Type B pancreatic cell (in vitro differentiated cells): ENCODE data around the gene IGFBP4. TPM values are rescaled to one million over a fixed set of nuclear protein-coding genes. Genes with fewer than 3 reads are reported as not detected.

Experiments
- DNase-seq: peaks from one replicate; pipeline ENCODE4 v3.0.0; 2021; ENCODE audit warnings: mixed read lengths; ENCODE audit not compliant: unreplicated experiment; ENCODE audit errors: extremely low spot score
- H3K27ac Mint-ChIP-seq: 2 replicates; pipeline ENCODE4 v1.8.0; 2021; ENCODE audit warnings: mild to moderate bottlenecking, mixed read lengths
- H3K27me3 Mint-ChIP-seq: 2 replicates; pipeline ENCODE4 v1.8.0; 2021; ENCODE audit warnings: mixed read lengths
- H3K36me3 Mint-ChIP-seq: 2 replicates; pipeline ENCODE4 v1.8.0; 2021; ENCODE audit warnings: mixed read lengths
- H3K4me1 Mint-ChIP-seq: one replicate; pipeline ENCODE4 v1.8.0; 2021; ENCODE audit warnings: mixed read lengths; ENCODE audit not compliant: unreplicated experiment
- H3K4me3 Mint-ChIP-seq: 2 replicates; pipeline ENCODE4 v1.8.0; 2021; ENCODE audit warnings: mild to moderate bottlenecking, mixed read lengths
- H3K9me3 Mint-ChIP-seq: 2 replicates; pipeline ENCODE4 v1.8.0; 2021; ENCODE audit warnings: mixed read lengths
- total RNA-seq: library from RNA; stranded (reverse); gene quantifications from 2 replicates; pipeline ENCODE4 v1.2.1, GENCODE V29; 2021; ENCODE audit warnings: low replicate concordance
- TF ChIP-seq, protein P1 (sequence below): fragments of 200-600 bp; sonication (generic); conservative IDR thresholded peaks from 2 replicates; pipeline ENCODE4 v1.5.0; 2021; ENCODE audit warnings: antibody characterized with exemption, mild to moderate bottlenecking

The IGFBP4 gene
- total RNA-seq, 1 donor from 2014 or later = 78.2 TPM

GRCh38 chr17:40453881-40454612, 10.8 kb downstream of the IGFBP4 start:
- Mint-ChIP-seq H3K4me1 (peaks cover 34% of the 10 kb centered on the region), H3K9me3 (no peaks in the 10 kb centered on the region), H3K36me3 (peaks cover 17% of the 10 kb centered on the region), H3K27me3 (peaks cover 6% of the 10 kb centered on the region), H3K27ac (no peak overlapping the region), H3K4me3 (no peak overlapping the region)
- TF ChIP-seq, protein P1, sequence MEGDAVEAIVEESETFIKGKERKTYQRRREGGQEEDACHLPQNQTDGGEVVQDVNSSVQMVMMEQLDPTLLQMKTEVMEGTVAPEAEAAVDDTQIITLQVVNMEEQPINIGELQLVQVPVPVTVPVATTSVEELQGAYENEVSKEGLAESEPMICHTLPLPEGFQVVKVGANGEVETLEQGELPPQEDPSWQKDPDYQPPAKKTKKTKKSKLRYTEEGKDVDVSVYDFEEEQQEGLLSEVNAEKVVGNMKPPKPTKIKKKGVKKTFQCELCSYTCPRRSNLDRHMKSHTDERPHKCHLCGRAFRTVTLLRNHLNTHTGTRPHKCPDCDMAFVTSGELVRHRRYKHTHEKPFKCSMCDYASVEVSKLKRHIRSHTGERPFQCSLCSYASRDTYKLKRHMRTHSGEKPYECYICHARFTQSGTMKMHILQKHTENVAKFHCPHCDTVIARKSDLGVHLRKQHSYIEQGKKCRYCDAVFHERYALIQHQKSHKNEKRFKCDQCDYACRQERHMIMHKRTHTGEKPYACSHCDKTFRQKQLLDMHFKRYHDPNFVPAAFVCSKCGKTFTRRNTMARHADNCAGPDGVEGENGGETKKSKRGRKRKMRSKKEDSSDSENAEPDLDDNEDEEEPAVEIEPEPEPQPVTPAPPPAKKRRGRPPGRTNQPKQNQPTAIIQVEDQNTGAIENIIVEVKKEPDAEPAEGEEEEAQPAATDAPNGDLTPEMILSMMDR = no peak
- DNase-seq = no peak

- TF ChIP-seq, protein P1 = no peak
- peaks cover 8% of the 10 kb centered on the region for H3K27me3 Mint-ChIP-seq
- DNase-seq = no peak
- H3K9me3 Mint-ChIP-seq = no peaks in the 10 kb centered on the region
- peaks cover 37% of the 10 kb centered on the region for H3K4me1 Mint-ChIP-seq
- no peak overlapping the region for H3K4me3 Mint-ChIP-seq
- no peak overlapping the region for H3K27ac Mint-ChIP-seq
- peaks cover 17% of the 10 kb centered on the region for H3K36me3 Mint-ChIP-seq
These were observed 11.4 kb downstream of the IGFBP4 start for GRCh38 chr17:40454613-40454995.

DNA sequence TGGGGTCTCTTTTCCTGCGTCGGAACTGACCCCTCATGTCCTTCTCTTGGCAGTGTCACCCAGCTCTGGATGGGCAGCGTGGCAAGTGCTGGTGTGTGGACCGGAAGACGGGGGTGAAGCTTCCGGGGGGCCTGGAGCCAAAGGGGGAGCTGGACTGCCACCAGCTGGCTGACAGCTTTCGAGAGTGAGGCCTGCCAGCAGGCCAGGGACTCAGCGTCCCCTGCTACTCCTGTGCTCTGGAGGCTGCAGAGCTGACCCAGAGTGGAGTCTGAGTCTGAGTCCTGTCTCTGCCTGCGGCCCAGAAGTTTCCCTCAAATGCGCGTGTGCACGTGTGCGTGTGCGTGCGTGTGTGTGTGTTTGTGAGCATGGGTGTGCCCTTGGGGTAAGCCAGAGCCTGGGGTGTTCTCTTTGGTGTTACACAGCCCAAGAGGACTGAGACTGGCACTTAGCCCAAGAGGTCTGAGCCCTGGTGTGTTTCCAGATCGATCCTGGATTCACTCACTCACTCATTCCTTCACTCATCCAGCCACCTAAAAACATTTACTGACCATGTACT, 13.2 kb downstream of the IGFBP4 start:
- Mint-ChIP-seq H3K9me3 (no peaks in the 10 kb centered on the region), H3K4me1 (peaks cover 38% of the 10 kb centered on the region), H3K36me3 (peaks cover 17% of the 10 kb centered on the region), H3K4me3 (no peak overlapping the region), H3K27me3 (peaks cover 8% of the 10 kb centered on the region), H3K27ac (no peak overlapping the region)
- TF ChIP-seq, protein P1 = no peak
- no peak for DNase-seq

DNA sequence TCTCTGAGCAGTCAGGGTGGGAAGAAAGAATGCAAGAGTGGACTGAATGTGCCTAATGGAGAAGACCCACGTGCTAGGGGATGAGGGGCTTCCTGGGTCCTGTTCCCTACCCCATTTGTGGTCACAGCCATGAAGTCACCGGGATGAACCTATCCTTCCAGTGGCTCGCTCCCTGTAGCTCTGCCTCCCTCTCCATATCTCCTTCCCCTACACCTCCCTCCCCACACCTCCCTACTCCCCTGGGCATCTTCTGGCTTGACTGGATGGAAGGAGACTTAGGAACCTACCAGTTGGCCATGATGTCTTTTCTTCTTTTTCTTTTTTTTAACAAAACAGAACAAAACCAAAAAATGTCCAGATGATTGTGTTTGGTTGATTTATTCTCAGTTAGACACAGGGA, 14.1 kb downstream of the IGFBP4 start:
- TF ChIP-seq, protein P1 = no peak
- Mint-ChIP-seq H3K4me1 (peaks cover 41% of the 10 kb centered on the region), H3K9me3 (no peaks in the 10 kb centered on the region), H3K27ac (peak overlapping the region; percentile 68), H3K36me3 (peaks cover 17% of the 10 kb centered on the region), H3K4me3 (no peak overlapping the region), H3K27me3 (peaks cover 8% of the 10 kb centered on the region)
- DNase-seq = no peak

- Mint-ChIP-seq H3K4me3 (peak overlapping the region; percentile 76), H3K27ac (peak overlapping the region; percentile 68), H3K9me3 (no peaks in the 10 kb centered on the region), H3K27me3 (peaks cover 8% of the 10 kb centered on the region), H3K4me1 (peaks cover 43% of the 10 kb centered on the region), H3K36me3 (peaks cover 13% of the 10 kb centered on the region)
- TF ChIP-seq, protein P1 = no peak
- DNase-seq = no peak
These were observed 14.9 kb downstream of the IGFBP4 start for GRCh38 chr17:40457964-40458791.
